Measurements from ENCODE around the gene CYP2A13.
"Not testable (repeated sequence)": the region's sequence is repeated elsewhere in the genome, so short reads cannot be mapped to it uniquely, and the experiment has no call there.

CYP2A13 gene

DNA sequence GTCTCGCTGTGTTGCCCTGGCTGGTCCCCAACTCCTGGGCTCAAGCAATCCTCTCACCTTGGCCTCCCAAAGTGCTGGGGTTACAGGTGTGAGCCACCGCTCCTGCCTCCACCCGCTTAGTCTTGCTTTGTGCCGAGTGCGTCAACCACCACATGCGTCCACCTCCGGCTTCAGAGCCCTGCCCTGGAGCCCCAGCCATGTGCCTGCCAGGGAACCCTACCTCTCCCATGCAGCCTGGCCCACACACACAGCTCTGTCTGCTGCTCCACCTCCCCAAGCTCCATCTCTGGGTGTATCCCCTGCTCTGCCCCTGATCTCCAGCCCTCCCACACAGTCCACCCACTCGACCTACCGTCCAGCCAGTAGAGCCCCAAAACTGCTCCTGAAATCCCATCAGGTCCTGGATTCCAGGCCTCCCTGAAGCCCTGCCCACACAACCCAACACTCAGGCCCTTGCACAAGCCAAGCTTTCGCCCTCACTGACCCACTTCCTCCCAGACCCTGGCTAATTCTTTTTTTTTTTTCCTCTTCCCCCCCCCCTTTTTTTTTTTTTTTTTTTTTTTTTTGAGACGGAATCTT is 35.6 kb downstream of the CYP2A13 start:
- no peak overlapping the region for H3K4me3 ChIP-seq (ENCODE audit: low read length)
- TF ChIP-seq, protein P1, sequence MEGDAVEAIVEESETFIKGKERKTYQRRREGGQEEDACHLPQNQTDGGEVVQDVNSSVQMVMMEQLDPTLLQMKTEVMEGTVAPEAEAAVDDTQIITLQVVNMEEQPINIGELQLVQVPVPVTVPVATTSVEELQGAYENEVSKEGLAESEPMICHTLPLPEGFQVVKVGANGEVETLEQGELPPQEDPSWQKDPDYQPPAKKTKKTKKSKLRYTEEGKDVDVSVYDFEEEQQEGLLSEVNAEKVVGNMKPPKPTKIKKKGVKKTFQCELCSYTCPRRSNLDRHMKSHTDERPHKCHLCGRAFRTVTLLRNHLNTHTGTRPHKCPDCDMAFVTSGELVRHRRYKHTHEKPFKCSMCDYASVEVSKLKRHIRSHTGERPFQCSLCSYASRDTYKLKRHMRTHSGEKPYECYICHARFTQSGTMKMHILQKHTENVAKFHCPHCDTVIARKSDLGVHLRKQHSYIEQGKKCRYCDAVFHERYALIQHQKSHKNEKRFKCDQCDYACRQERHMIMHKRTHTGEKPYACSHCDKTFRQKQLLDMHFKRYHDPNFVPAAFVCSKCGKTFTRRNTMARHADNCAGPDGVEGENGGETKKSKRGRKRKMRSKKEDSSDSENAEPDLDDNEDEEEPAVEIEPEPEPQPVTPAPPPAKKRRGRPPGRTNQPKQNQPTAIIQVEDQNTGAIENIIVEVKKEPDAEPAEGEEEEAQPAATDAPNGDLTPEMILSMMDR (conservative IDR thresholded peaks at IDR 0.05; ENCODE audit: low read depth, low read length), result no peak
- DNase-seq (ENCODE audit: low read depth), result no peak

DNA sequence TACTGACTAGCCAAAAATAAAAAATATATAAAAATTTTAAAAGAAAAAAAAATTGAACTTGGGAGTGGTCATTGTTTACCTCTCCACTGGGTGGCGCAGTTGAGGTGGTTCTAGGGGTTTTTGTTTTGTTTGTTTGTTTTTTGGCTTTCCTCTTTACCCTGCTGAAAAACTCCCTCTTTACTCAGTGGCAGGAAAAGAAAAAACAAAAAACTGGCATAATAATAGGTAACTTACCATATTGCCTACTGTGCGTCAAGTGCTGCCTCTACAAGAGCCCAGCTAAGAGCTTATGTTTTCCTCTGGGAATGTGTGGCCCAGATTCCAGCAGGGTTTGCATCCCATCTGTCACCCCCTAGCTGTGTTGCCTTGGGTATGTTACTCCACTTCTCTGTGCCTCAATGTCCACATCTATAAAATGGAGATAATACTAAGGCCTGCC is 38.5 kb downstream of the CYP2A13 start:
- DNase-seq (ENCODE audit: low read depth), result not testable (repeated sequence)

DNA sequence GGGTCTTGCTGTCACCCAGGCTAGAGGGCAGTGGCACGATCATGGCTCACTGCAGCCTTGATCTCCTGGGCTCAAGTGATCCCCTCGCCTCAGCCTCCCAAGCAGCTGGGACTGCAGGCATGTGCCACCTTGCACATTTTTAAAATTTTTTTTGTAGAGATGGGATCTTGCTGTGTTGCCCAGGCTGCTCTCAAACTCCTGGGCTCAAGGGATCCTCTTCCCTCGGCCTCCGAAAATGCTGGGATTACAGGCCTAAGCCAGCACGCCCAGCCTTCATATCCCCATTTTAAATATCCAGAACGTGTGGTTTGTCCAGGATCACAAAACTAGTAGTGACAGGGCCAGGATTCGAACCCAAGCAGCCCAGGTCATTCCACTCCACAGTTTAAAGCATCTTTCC is 39.1 kb downstream of the CYP2A13 start:
- not testable (repeated sequence) for DNase-seq (ENCODE audit: low read depth); H3K4me3 ChIP-seq (ENCODE audit: low read length)

More for the DNA sequence above, 38.5 kb downstream of the CYP2A13 start:
- H3K4me3 ChIP-seq (ENCODE audit: low read length), result not testable (repeated sequence)
- TF ChIP-seq, protein P1 (conservative IDR thresholded peaks at IDR 0.05; ENCODE audit: low read depth, low read length), result peak; percentile 67

DNA sequence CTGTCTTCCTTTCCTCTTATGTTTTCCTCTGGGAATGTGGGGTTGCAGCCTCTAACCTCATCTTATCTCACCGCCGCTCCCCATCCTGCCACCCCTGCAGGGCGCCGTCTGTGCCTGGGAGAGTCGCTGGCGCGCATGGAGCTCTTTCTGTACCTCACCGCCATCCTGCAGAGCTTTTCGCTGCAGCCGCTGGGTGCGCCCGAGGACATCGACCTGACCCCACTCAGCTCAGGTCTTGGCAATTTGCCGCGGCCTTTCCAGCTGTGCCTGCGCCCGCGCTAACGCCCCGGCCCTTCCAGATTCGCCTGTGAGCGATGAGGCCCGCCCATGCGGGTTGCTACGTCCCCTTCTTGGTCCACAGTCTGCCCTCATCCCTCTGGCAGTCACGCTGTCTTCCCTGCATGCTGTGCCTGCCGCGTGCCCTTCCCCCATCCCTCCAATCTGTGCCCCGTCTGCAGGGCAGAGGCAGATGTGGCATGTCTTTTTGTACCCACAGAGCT is 39.6 kb downstream of the CYP2A13 start:
- H3K4me3 ChIP-seq (ENCODE audit: low read length); DNase-seq (ENCODE audit: low read depth): not testable (repeated sequence)

DNA sequence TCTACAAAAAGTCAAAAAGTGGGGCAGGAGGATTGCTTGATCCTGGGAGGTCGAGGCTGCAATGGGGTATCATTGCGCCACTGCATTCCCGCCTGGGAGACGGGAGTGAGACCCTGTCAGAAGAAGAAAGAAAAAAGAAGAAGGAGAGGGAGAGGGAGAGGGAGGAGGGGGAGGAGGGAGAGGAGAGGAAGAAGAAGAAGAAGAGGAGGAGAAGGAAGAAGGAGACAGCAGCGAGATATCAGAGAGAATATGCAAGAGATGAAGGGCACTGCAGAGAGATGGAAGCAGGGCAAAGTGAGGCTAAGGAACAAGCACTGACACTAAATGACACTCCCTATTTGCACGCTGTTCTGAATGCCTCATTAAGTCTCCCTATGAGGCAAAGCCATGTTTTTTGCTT is 40.4 kb downstream of the CYP2A13 start:
- TF ChIP-seq, protein P1 (conservative IDR thresholded peaks at IDR 0.05; ENCODE audit: low read depth, low read length), result no peak
- H3K4me3 ChIP-seq (ENCODE audit: low read length), result no peak overlapping the region
- DNase-seq (ENCODE audit: low read depth), result no peak

More for the DNA sequence above, 39.6 kb downstream of the CYP2A13 start:
- TF ChIP-seq, protein P1 (conservative IDR thresholded peaks at IDR 0.05; ENCODE audit: low read depth, low read length), result peak; percentile 34

DNA sequence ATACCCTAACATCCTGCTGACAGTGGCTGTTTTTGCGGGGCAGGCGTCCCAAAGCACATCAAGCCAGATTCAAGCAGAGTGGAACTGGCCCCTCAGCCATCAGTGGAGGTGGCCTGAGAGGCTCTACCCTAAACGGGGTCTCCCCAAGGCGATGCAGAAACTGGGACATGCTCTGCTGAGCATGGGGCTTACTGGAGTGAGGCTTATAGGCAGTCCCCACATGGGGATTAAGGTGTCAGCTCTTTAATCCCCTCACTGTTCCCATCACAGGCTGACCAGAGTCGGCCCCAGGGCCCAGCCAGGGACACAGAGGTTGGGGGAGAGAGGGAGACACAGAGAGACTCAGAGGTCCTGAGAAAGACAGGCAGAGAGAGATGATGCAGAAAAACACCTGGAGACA is 42.9 kb downstream of the CYP2A13 start:
- DNase-seq (ENCODE audit: low read depth), result no peak

DNA sequence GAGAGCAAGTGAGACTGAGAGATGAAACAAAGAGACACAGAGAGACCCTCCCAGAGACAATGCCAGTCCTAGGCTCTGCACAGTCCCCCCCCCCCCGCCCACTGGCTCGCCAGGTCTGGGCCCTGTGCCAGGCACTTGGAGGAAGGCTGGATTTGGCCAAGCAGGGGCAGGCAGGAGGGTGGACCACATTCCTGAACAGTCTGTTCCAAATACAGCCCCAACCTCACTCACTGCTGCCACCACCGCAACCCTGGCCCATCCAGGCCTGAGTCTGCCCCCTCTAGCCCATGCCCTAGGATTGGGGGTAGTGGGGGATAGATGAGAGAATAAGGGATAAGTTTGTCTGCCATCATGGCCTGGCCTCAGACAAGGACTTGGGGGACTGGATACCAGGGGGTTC is 45.0 kb downstream of the CYP2A13 start:
- H3K4me3 ChIP-seq (ENCODE audit: low read length), result no peak overlapping the region
- TF ChIP-seq, protein P1 (conservative IDR thresholded peaks at IDR 0.05; ENCODE audit: low read depth, low read length), result no peak
- no peak for DNase-seq (ENCODE audit: low read depth)

More for the DNA sequence above, 42.9 kb downstream of the CYP2A13 start:
- no peak overlapping the region for H3K4me3 ChIP-seq (ENCODE audit: low read length)
- TF ChIP-seq, protein P1 (conservative IDR thresholded peaks at IDR 0.05; ENCODE audit: low read depth, low read length), result no peak

All from retinal pigment epithelial cell (primary cell).